NCI-H1694 (cell line): ENCODE results near the gene MRPS35.
"Not testable (repeated sequence)": the region's sequence is repeated elsewhere in the genome, so short reads cannot be mapped to it uniquely, and the experiment has no call there.

Experiments used
- DNase-seq: peaks from one replicate; lab custom pipeline; 2025; lab: John Stamatoyannopoulos, UW

MRPS35 gene

GRCh38 chr12:27709212-27709931 is 1.3 kb upstream of the MRPS35 start:
- DNase-seq = no peak

- peak; percentile 24 for DNase-seq
These were observed 570 bp upstream of the MRPS35 start for GRCh38 chr12:27709932-27710591.

DNA sequence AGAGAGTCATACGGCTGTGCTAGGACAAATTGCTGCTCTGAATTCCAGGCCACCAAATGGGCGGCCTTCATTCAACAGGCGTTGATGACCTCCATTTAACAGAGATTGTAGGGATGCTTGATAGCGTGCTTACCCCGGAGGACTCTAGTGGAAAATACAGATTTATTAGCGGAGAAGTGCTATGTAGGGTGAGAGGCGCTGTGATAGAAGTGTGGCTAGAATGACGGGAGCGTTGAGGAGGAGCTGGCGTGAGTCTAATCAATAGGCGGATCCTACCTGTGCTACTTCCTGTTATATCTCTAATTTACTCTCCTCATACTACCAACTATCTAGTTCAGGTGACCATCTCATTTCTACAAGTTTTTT is 668 bp downstream of the MRPS35 start:
- DNase-seq = no peak

- no peak for DNase-seq
These were observed 1.3 kb downstream of the MRPS35 start for GRCh38 chr12:27711967-27712366.

DNA sequence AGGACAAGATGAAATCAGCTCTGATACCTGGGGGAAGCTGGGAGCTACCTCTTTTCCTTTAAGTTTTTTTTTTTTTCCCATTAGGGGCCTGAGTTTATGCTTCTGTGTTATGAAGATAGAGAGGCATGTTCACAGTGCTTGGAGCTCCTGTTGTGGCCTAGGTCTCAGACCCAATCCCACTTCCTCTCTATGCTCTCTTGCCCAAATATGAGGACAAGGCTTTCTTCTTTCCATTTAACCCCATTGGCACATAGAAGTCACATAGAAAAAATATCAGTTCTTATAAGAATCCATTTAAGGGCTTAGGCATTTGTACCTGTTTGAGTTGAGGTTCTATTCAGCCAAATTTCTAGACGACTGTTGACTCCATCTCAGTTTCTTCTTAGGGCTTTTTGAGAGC is 12.6 kb downstream of the MRPS35 start:
- no peak for DNase-seq

DNA sequence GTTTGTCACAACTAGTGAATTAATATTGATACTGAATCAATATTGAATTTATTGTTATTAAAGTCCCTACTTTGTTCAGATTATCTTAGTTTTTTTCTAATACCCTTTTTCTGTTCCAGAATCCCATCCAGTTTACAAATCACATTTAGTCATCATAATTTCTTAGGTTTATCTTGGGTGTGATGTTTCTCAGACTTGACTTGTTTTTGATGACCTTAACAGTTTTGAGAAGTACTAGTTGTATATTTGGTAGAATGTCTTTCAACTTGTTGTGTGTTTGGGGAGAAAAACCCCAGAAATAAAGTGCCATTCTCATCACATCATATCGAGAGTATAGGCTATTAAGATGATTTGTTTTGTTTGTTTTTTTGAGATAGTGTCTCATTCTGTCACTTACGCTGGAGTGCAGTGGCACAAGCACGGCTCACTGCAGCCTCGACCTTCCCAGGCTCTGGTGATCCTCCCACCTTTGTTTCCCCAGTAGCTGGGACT is 19.5 kb downstream of the MRPS35 start:
- no peak for DNase-seq

GRCh38 chr12:27732281-27732680 is 21.6 kb downstream of the MRPS35 start:
- DNase-seq = no peak

GRCh38 chr12:27733052-27733656 is 22.5 kb downstream of the MRPS35 start:
- peak; percentile 71 for DNase-seq

- DNase-seq = no peak
These were observed 23.2 kb downstream of the MRPS35 start for GRCh38 chr12:27733791-27734190.

- not testable (repeated sequence) for DNase-seq
These were observed 23.7 kb downstream of the MRPS35 start for GRCh38 chr12:27734321-27734720.

- no peak for DNase-seq
These were observed 33.0 kb downstream of the MRPS35 start for GRCh38 chr12:27743601-27744000.

DNA sequence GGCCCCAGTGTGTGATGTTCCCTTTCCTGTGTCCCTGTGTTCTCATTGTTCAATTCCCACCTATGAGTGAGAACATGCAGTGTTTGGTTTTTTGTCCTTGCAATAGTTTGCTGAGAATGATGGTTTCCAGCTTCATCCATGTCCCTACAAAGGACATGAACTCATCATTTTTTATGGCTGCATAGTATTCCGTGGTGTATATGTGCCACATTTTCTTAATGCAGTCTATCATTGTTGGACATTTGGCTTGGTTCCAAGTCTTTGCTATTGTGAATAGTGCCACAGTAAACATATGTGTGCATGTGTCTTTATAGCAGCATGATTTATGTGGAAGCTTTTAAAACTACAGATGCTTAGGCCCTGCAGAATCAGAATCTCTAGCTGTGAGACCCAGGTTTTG is 35.1 kb downstream of the MRPS35 start:
- DNase-seq = not testable (repeated sequence)

GRCh38 chr12:27747111-27747820 is 36.6 kb downstream of the MRPS35 start:
- DNase-seq = no peak

GRCh38 chr12:27751386-27752047 is 40.9 kb downstream of the MRPS35 start:
- no peak for DNase-seq

GRCh38 chr12:27754795-27755194 is 44.2 kb downstream of the MRPS35 start:
- no peak for DNase-seq

DNA sequence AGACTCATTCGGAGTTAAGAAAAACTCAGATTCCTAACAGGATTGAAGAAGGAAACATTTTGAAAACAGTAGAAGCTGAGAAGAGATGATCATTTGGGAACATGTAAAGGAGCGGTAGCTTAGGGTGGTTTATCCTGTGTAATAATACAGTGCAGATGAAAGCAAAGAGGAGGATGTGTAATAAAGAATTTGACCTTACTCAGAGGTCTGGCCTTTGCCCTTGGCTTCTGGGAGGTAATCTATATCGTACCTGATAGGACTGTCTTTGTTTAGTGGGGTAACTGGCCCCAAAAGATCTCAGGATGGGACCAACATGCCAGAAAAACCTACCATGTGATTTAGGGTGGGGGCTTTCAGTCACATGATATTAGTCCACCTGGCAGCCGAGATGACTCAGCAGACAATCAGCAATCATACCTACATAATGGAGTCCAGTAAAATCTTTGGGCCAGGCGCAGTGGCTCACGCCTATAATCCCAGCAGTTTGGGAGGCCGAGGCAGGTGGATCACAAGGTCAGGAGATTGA is 46.1 kb downstream of the MRPS35 start:
- no peak for DNase-seq

DNA sequence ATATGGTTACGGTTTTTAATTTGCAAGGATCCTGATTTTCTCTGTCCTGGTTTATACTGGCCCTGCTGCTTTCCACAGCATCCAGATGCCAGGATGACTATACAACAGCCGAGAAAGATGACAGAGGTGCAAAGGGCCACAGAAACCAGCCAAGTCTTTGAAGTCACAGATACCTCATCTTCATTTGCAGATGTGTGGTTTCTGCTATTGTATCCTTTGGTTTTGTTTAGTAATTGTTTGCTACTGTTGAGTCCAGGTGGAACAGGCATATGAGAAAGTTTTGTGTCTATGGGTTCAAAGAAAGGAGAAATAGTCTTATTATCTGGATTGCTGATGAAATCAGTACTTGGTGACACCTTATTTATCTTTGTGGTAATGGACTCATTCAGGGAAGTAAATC is 52.1 kb downstream of the MRPS35 start:
- DNase-seq = no peak

GRCh38 chr12:27766587-27766986 is 56.0 kb downstream of the MRPS35 start:
- no peak for DNase-seq

DNA sequence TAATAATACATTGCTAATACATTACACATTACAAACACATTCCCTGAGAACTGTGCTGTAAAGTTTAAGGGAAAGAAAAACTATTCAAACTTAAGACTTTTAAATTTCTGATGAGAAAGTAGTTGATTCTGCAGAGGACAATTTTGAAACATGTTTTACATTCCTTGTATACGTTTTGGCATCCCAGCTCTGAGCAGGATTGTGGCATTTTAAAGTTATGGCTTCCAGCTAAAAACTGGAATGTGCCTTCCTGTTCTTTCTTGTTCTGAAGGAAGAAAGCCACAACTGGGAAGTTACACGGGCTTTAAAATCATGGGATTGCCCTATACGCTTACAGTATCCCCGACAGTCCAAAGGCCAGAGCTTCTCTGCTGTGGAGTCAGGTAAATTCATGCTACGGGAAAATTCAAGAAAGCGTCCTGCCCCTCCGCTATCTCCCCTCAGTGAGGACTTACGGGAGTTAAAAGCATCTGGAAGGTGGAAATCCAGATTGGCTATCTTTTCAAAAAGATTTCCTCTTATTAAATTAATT is 58.6 kb downstream of the MRPS35 start:
- DNase-seq = no peak

- no peak for DNase-seq
These were observed 61.1 kb downstream of the MRPS35 start for GRCh38 chr12:27771481-27772327.
